Ishikawa (cell line): ENCODE results near the gene PARPBP.

ENCODE experiments used
- EGR1 ChIP-seq: IDR thresholded peaks from 2 replicates; pipeline ENCODE4 v1.6.1; 2012
- EP300 ChIP-seq: IDR thresholded peaks from 2 replicates; pipeline ENCODE4 v1.6.1; 2012; ENCODE audit warnings: borderline replicate concordance
- FOXM1 ChIP-seq: IDR thresholded peaks from 2 replicates; pipeline ENCODE4 v1.6.1; 2012; ENCODE audit warnings: low read depth, borderline replicate concordance
- NFIC ChIP-seq: IDR thresholded peaks from 2 replicates; pipeline ENCODE4 v1.6.1; 2012
- RAD21 ChIP-seq: IDR thresholded peaks from 2 replicates; pipeline ENCODE4 v1.6.1; 2012; ENCODE audit warnings: low read depth
- TCF12 ChIP-seq: IDR thresholded peaks from 2 replicates; pipeline ENCODE4 v1.6.1; 2012; ENCODE audit warnings: low read depth
- TEAD4 ChIP-seq: IDR thresholded peaks from 2 replicates; pipeline ENCODE4 v1.6.1; 2012
- YY1 ChIP-seq: IDR thresholded peaks from 2 replicates; pipeline ENCODE4 v1.6.1; 2012; ENCODE audit warnings: low read depth
- TF ChIP-seq, protein P1 (sequence below): IDR thresholded peaks from 2 replicates; pipeline ENCODE4 v1.6.1; 2012
- TF ChIP-seq, protein P2 (sequence below): IDR thresholded peaks from 2 replicates; pipeline ENCODE4 v1.6.1; 2012
- TF ChIP-seq, protein P3 (sequence below): IDR thresholded peaks from 2 replicates; pipeline ENCODE4 v1.6.1; 2012; ENCODE audit warnings: low read depth, mild to moderate bottlenecking

PARPBP gene

DNA sequence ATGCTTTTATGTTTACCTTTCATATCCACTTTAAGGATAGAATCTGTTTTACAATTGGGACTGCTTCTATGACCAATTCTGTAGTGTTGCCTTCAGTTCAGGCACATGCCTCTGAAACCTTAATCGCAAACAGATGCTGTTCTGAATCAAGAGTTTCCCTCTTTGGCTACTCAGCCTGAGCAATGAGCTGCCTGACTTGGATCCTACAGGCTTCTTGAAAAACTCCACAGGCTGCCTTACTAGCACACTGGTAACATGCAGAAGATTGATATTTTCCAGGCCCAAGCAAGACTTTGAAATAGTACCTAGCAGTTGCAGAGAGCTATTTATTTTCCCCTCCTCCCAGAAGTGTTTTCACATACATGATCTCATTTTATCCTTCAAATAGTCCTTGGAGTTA lies 112.5 kb downstream of the PARPBP start:
- TF ChIP-seq, protein P1, sequence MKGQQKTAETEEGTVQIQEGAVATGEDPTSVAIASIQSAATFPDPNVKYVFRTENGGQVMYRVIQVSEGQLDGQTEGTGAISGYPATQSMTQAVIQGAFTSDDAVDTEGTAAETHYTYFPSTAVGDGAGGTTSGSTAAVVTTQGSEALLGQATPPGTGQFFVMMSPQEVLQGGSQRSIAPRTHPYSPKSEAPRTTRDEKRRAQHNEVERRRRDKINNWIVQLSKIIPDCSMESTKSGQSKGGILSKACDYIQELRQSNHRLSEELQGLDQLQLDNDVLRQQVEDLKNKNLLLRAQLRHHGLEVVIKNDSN, result no peak
- no peak for TF ChIP-seq TCF12
- TF ChIP-seq RAD21, result no peak
- TF ChIP-seq EGR1, result no peak
- TF ChIP-seq, protein P2, sequence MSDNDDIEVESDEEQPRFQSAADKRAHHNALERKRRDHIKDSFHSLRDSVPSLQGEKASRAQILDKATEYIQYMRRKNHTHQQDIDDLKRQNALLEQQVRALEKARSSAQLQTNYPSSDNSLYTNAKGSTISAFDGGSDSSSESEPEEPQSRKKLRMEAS, result no peak
- no peak for TF ChIP-seq FOXM1

DNA sequence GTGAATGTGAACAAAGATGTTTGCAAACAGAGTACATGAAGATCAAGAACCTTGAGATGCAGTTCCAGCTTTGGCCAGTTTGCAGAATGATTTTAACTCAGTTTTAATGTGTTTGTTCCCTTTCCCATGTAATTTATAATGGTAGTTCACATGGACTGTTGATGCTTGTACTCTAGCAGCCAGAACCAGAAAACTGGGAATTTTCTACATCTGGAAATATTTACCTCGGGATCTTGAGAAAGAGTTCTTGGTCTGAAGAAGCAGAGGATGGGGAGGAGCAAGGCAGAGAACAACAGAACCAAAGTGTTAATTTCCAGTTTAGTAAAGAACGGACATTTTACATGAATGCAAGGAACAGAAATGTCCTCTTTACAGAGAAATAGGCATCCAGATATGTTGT lies 114.6 kb downstream of the PARPBP start:
- TF ChIP-seq TEAD4, result no peak
- TF ChIP-seq, protein P2, result no peak
- TF ChIP-seq EP300, result no peak
- no peak for TF ChIP-seq EGR1
- TF ChIP-seq YY1, result no peak
- TF ChIP-seq, protein P3, sequence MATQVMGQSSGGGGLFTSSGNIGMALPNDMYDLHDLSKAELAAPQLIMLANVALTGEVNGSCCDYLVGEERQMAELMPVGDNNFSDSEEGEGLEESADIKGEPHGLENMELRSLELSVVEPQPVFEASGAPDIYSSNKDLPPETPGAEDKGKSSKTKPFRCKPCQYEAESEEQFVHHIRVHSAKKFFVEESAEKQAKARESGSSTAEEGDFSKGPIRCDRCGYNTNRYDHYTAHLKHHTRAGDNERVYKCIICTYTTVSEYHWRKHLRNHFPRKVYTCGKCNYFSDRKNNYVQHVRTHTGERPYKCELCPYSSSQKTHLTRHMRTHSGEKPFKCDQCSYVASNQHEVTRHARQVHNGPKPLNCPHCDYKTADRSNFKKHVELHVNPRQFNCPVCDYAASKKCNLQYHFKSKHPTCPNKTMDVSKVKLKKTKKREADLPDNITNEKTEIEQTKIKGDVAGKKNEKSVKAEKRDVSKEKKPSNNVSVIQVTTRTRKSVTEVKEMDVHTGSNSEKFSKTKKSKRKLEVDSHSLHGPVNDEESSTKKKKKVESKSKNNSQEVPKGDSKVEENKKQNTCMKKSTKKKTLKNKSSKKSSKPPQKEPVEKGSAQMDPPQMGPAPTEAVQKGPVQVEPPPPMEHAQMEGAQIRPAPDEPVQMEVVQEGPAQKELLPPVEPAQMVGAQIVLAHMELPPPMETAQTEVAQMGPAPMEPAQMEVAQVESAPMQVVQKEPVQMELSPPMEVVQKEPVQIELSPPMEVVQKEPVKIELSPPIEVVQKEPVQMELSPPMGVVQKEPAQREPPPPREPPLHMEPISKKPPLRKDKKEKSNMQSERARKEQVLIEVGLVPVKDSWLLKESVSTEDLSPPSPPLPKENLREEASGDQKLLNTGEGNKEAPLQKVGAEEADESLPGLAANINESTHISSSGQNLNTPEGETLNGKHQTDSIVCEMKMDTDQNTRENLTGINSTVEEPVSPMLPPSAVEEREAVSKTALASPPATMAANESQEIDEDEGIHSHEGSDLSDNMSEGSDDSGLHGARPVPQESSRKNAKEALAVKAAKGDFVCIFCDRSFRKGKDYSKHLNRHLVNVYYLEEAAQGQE, result no peak
- no peak for TF ChIP-seq NFIC
